Ishikawa (cell line): ENCODE data around the gene KIAA0586.

ENCODE experiments used
- CEBPB ChIP-seq: IDR thresholded peaks from 2 replicates; pipeline ENCODE4 v1.6.1; 2012
- CREB1 ChIP-seq: IDR thresholded peaks from 2 replicates; pipeline ENCODE4 v1.6.1; 2012; ENCODE audit warnings: low read depth
- EGR1 ChIP-seq: IDR thresholded peaks from 2 replicates; pipeline ENCODE4 v1.6.1; 2012
- EP300 ChIP-seq: IDR thresholded peaks from 2 replicates; pipeline ENCODE4 v1.6.1; 2012; ENCODE audit warnings: borderline replicate concordance
- FOXM1 ChIP-seq: IDR thresholded peaks from 2 replicates; pipeline ENCODE4 v1.6.1; 2012; ENCODE audit warnings: low read depth, borderline replicate concordance
- MAX ChIP-seq: IDR thresholded peaks from 2 replicates; pipeline ENCODE4 v1.6.1; 2012
- NFIC ChIP-seq: IDR thresholded peaks from 2 replicates; pipeline ENCODE4 v1.6.1; 2012
- RAD21 ChIP-seq: IDR thresholded peaks from 2 replicates; pipeline ENCODE4 v1.6.1; 2012; ENCODE audit warnings: low read depth
- TAF1 ChIP-seq: IDR thresholded peaks from 2 replicates; pipeline ENCODE4 v1.6.1; 2012; ENCODE audit warnings: low read depth, mild to moderate bottlenecking
- TCF12 ChIP-seq: IDR thresholded peaks from 2 replicates; pipeline ENCODE4 v1.6.1; 2012; ENCODE audit warnings: low read depth
- TEAD4 ChIP-seq: IDR thresholded peaks from 2 replicates; pipeline ENCODE4 v1.6.1; 2012
- USF1 ChIP-seq: IDR thresholded peaks from 2 replicates; pipeline ENCODE4 v1.6.1; 2012
- YY1 ChIP-seq: IDR thresholded peaks from 2 replicates; pipeline ENCODE4 v1.6.1; 2012; ENCODE audit warnings: low read depth
- TF ChIP-seq, protein P1 (sequence below): IDR thresholded peaks from 2 replicates; pipeline ENCODE4 v1.6.1; 2012; ENCODE audit warnings: low read depth, mild to moderate bottlenecking

- TF ChIP-seq MAX: no peak
- no peak for TF ChIP-seq TEAD4
- no peak for TF ChIP-seq RAD21
- no peak for TF ChIP-seq YY1
- TF ChIP-seq, protein P1, sequence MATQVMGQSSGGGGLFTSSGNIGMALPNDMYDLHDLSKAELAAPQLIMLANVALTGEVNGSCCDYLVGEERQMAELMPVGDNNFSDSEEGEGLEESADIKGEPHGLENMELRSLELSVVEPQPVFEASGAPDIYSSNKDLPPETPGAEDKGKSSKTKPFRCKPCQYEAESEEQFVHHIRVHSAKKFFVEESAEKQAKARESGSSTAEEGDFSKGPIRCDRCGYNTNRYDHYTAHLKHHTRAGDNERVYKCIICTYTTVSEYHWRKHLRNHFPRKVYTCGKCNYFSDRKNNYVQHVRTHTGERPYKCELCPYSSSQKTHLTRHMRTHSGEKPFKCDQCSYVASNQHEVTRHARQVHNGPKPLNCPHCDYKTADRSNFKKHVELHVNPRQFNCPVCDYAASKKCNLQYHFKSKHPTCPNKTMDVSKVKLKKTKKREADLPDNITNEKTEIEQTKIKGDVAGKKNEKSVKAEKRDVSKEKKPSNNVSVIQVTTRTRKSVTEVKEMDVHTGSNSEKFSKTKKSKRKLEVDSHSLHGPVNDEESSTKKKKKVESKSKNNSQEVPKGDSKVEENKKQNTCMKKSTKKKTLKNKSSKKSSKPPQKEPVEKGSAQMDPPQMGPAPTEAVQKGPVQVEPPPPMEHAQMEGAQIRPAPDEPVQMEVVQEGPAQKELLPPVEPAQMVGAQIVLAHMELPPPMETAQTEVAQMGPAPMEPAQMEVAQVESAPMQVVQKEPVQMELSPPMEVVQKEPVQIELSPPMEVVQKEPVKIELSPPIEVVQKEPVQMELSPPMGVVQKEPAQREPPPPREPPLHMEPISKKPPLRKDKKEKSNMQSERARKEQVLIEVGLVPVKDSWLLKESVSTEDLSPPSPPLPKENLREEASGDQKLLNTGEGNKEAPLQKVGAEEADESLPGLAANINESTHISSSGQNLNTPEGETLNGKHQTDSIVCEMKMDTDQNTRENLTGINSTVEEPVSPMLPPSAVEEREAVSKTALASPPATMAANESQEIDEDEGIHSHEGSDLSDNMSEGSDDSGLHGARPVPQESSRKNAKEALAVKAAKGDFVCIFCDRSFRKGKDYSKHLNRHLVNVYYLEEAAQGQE: no peak
- TF ChIP-seq FOXM1: no peak
- TF ChIP-seq TAF1: no peak
- no peak for TF ChIP-seq EP300
- TF ChIP-seq CEBPB: no peak
- TF ChIP-seq TCF12: no peak
- no peak for TF ChIP-seq CREB1
- TF ChIP-seq EGR1: no peak
- TF ChIP-seq NFIC: no peak
- TF ChIP-seq USF1: no peak
Observed at GRCh38 chr14:58584383-58584782, 156.9 kb downstream of the KIAA0586 start.
